IMR-90 (cell line): ENCODE data around the gene AKT2.

Experiments
- BHLHE40 ChIP-seq: fragments of 150-350 bp; IDR thresholded peaks from 2 replicates; pipeline ENCODE4 v1.6.1; 2016; ENCODE audit warnings: mild to moderate bottlenecking, low read depth, low read length
- CEBPB ChIP-seq: IDR thresholded peaks from 2 replicates; pipeline ENCODE4 v1.6.1; 2012; ENCODE audit warnings: low read depth, low read length, improper control_type of control experiment
- CHD1 ChIP-seq: IDR thresholded peaks from 2 replicates; pipeline ENCODE4 v1.6.1; 2012; ENCODE audit warnings: low read depth, low read length, improper control_type of control experiment
- CTCF ChIP-seq: conservative IDR thresholded peaks from 2 replicates; pipeline ENCODE4 v1.5.1; 2012; ENCODE audit warnings: mild to moderate bottlenecking, low read depth, low read length, improper control_type of control experiment
- FOS ChIP-seq: fragments of 150-350 bp; IDR thresholded peaks from 2 replicates; pipeline ENCODE4 v1.6.1; 2016; ENCODE audit warnings: low read depth, low read length
- MAFK ChIP-seq: IDR thresholded peaks from 2 replicates; pipeline ENCODE4 v1.6.1; 2012; ENCODE audit warnings: low read depth, low read length, improper control_type of control experiment
- MAZ ChIP-seq: IDR thresholded peaks from 2 replicates; pipeline ENCODE4 v1.6.1; 2012; ENCODE audit warnings: low read depth, mild to moderate bottlenecking, low read length, improper control_type of control experiment, moderate library complexity, borderline replicate concordance
- MXI1 ChIP-seq: IDR thresholded peaks from 2 replicates; pipeline ENCODE4 v1.6.1; 2012; ENCODE audit warnings: low read depth, mild to moderate bottlenecking, low read length, moderate library complexity, borderline replicate concordance
- POLR2A ChIP-seq: IDR thresholded peaks from 2 replicates; pipeline ENCODE4 v1.6.1; 2012; ENCODE audit warnings: mild to moderate bottlenecking, low read depth, low read length
- RAD21 ChIP-seq: IDR thresholded peaks from 2 replicates; pipeline ENCODE4 v1.6.1; 2012; ENCODE audit warnings: low read length, improper control_type of control experiment
- RCOR1 ChIP-seq: IDR thresholded peaks from 2 replicates; pipeline ENCODE4 v1.6.1; 2012; ENCODE audit warnings: mild to moderate bottlenecking, low read length, improper control_type of control experiment; ENCODE audit not compliant: insufficient replicate concordance
- RFX5 ChIP-seq: IDR thresholded peaks from 2 replicates; pipeline ENCODE4 v1.8.0; 2012; ENCODE audit warnings: low read depth, mild to moderate bottlenecking, low read length, moderate library complexity
- SMC3 ChIP-seq: fragments of 150-350 bp; IDR thresholded peaks from 2 replicates; pipeline ENCODE4 v1.6.1; 2016; ENCODE audit warnings: low read depth, mild to moderate bottlenecking, antibody characterized with exemption, low read length, moderate library complexity
- USF2 ChIP-seq: fragments of 150-350 bp; IDR thresholded peaks from 2 replicates; pipeline ENCODE4 v1.6.1; 2017; ENCODE audit warnings: mild to moderate bottlenecking, antibody characterized with exemption, low read length, low read depth

- TF ChIP-seq CTCF, result peak; percentile 95
- no peak for TF ChIP-seq POLR2A
- TF ChIP-seq RCOR1, result no peak
- TF ChIP-seq MAFK, result no peak
- no peak for TF ChIP-seq USF2
- TF ChIP-seq MXI1, result no peak
- TF ChIP-seq RFX5, result peak; percentile 93
- TF ChIP-seq CEBPB, result no peak
- 0 out of 2 replicates have a peak, but pooled peaks have one; percentile 30 for TF ChIP-seq MAZ
- peak; percentile 92 for TF ChIP-seq SMC3
- peak; percentile 99 for TF ChIP-seq FOS
- TF ChIP-seq BHLHE40, result no peak
- no peak for TF ChIP-seq CHD1
- peak; percentile 87 for TF ChIP-seq RAD21
These were observed 63.1 kb downstream of the AKT2 start for GRCh38 chr19:40221858-40222619.
